HepG2 (cell line): Measurements from ENCODE around the gene ARHGAP4. TPM values are rescaled to one million over a fixed set of nuclear protein-coding genes. Genes with fewer than 3 reads are reported as not detected.
A peak's percentile ranks its signal among the peaks of the same experiment; 100 is the strongest.

Source experiments
- AGO2 ChIP-seq: fragments of 200-400 bp; formaldehyde crosslinking; optimal IDR thresholded peaks from 2 replicates; pipeline ENCODE3; 2017; ENCODE audit warnings: mild to moderate bottlenecking, low read depth, low read length, moderate library complexity
- BRD4 ChIP-seq: sonication (generic); formaldehyde crosslinking; IDR thresholded peaks from 2 replicates; pipeline ENCODE4 v1.4.0; 2020; ENCODE audit warnings: missing genetic modification reagents
- FOXA3 ChIP-seq: IDR thresholded peaks from 2 replicates; pipeline ENCODE4 v1.6.1; 2016; ENCODE audit warnings: missing genetic modification reagents, missing compliant biosample characterization
- HMGA1 ChIP-seq: sonication (generic); formaldehyde crosslinking; conservative IDR thresholded peaks from 2 replicates; pipeline ENCODE4 v1.4.0; 2020; ENCODE audit warnings: missing genetic modification reagents
- MED1 ChIP-seq: sonication (generic); formaldehyde crosslinking; IDR thresholded peaks from 2 replicates; pipeline ENCODE4 v1.4.0; 2020; ENCODE audit warnings: missing genetic modification reagents
- RBM39 ChIP-seq: fragments of 200-400 bp; formaldehyde crosslinking; IDR thresholded peaks from one replicate; pipeline ENCODE4 v1.6.1; 2018; ENCODE audit warnings: antibody characterized with exemption, mild to moderate bottlenecking, low read depth, low read length; ENCODE audit not compliant: poor library complexity, severe bottlenecking
- SP2 ChIP-seq: sonication (generic); formaldehyde crosslinking; IDR thresholded peaks from 2 replicates; pipeline ENCODE4 v1.5.1; 2020; ENCODE audit warnings: mild to moderate bottlenecking, missing genetic modification reagents
- SP4 ChIP-seq: sonication (generic); formaldehyde crosslinking; IDR thresholded peaks from 2 replicates; pipeline ENCODE4 v1.8.1; 2023; ENCODE audit warnings: mild to moderate bottlenecking, missing genetic modification reagents
- ZFP90 ChIP-seq: sonication (generic); formaldehyde crosslinking; IDR thresholded peaks from 2 replicates; pipeline ENCODE4 v1.8.0; 2022; ENCODE audit warnings: missing genetic modification reagents, mild to moderate bottlenecking, inconsistent platforms, borderline replicate concordance
- ZNF143 ChIP-seq: sonication (generic); formaldehyde crosslinking; IDR thresholded peaks from 2 replicates; pipeline ENCODE4 v1.4.0; 2020; ENCODE audit warnings: missing genetic modification reagents
- ZNF329 ChIP-seq: sonication (generic); formaldehyde crosslinking; IDR thresholded peaks from 2 replicates; pipeline ENCODE4 v1.9.0; 2021; ENCODE audit warnings: low read depth, mild to moderate bottlenecking, missing genetic modification reagents
- ZNF737 ChIP-seq: sonication (generic); formaldehyde crosslinking; IDR thresholded peaks from 2 replicates; pipeline ENCODE4 v1.5.0; 2020; ENCODE audit warnings: missing genetic modification reagents, mild to moderate bottlenecking, borderline replicate concordance
- ZSCAN20 ChIP-seq: sonication (generic); formaldehyde crosslinking; IDR thresholded peaks from 2 replicates; pipeline ENCODE4 v1.4.0; 2020; ENCODE audit warnings: missing genetic modification reagents, mild to moderate bottlenecking, borderline replicate concordance
- polyA plus RNA-seq, 8 experiments: library from polyadenylated mRNA; depleted of rRNA in 3 of 8; stranded (reverse) in 7 of 8; unstranded in 1 of 8; fragments of >200 nt; fragmentation: Illumina TruSeq in 4 of 8; extraction: Trizol in 4 of 8; gene quantifications; 2 replicates each; pipeline versions ENCODE4 v1.2.1 to v1.2.3, GENCODE V29; 2011 to 2016; ENCODE audit warnings: low read depth in 4 of 8, missing spikeins in 1 of 8, mixed read lengths in 1 of 8; ENCODE audit not compliant: insufficient read depth in 1 of 8
- total RNA-seq, 5 experiments: library from RNA; depleted of rRNA; stranded (reverse); fragments of >200 nt; fragmentation: Illumina TruSeq; extraction: Trizol; gene quantifications; 2 replicates each; pipeline ENCODE4 v1.2.3, GENCODE V29; 2016; ENCODE audit warnings: low read depth in 1 of 5
- TF ChIP-seq, protein P1 (sequence below): sonication (generic); formaldehyde crosslinking; IDR thresholded peaks from 2 replicates; pipeline ENCODE4 v1.5.0; 2020; ENCODE audit warnings: mild to moderate bottlenecking, missing genetic modification reagents, borderline replicate concordance
- TF ChIP-seq, protein P2 (sequence below): conservative IDR thresholded peaks from 2 replicates; pipeline ENCODE4 v1.6.1; 2018; ENCODE audit warnings: missing genetic modification reagents
- TF ChIP-seq, protein P3 (sequence below): sonication (generic); formaldehyde crosslinking; IDR thresholded peaks from 2 replicates; pipeline ENCODE4 v1.8.1; 2022; ENCODE audit warnings: low read depth, mild to moderate bottlenecking, missing genetic modification reagents

Gene ARHGAP4
- total and polyA plus RNA-seq, 2 of the 13 experiments (the other 11 are each of a cell fraction or from before 2014, with no cell fraction given), result 0.57 to 0.64 TPM

GRCh38 chrX:153971450-153972367 lies 45.6 kb upstream of the ARHGAP4 start, which contains the start of gene HCFC1 (continued):
- TF ChIP-seq, protein P1, sequence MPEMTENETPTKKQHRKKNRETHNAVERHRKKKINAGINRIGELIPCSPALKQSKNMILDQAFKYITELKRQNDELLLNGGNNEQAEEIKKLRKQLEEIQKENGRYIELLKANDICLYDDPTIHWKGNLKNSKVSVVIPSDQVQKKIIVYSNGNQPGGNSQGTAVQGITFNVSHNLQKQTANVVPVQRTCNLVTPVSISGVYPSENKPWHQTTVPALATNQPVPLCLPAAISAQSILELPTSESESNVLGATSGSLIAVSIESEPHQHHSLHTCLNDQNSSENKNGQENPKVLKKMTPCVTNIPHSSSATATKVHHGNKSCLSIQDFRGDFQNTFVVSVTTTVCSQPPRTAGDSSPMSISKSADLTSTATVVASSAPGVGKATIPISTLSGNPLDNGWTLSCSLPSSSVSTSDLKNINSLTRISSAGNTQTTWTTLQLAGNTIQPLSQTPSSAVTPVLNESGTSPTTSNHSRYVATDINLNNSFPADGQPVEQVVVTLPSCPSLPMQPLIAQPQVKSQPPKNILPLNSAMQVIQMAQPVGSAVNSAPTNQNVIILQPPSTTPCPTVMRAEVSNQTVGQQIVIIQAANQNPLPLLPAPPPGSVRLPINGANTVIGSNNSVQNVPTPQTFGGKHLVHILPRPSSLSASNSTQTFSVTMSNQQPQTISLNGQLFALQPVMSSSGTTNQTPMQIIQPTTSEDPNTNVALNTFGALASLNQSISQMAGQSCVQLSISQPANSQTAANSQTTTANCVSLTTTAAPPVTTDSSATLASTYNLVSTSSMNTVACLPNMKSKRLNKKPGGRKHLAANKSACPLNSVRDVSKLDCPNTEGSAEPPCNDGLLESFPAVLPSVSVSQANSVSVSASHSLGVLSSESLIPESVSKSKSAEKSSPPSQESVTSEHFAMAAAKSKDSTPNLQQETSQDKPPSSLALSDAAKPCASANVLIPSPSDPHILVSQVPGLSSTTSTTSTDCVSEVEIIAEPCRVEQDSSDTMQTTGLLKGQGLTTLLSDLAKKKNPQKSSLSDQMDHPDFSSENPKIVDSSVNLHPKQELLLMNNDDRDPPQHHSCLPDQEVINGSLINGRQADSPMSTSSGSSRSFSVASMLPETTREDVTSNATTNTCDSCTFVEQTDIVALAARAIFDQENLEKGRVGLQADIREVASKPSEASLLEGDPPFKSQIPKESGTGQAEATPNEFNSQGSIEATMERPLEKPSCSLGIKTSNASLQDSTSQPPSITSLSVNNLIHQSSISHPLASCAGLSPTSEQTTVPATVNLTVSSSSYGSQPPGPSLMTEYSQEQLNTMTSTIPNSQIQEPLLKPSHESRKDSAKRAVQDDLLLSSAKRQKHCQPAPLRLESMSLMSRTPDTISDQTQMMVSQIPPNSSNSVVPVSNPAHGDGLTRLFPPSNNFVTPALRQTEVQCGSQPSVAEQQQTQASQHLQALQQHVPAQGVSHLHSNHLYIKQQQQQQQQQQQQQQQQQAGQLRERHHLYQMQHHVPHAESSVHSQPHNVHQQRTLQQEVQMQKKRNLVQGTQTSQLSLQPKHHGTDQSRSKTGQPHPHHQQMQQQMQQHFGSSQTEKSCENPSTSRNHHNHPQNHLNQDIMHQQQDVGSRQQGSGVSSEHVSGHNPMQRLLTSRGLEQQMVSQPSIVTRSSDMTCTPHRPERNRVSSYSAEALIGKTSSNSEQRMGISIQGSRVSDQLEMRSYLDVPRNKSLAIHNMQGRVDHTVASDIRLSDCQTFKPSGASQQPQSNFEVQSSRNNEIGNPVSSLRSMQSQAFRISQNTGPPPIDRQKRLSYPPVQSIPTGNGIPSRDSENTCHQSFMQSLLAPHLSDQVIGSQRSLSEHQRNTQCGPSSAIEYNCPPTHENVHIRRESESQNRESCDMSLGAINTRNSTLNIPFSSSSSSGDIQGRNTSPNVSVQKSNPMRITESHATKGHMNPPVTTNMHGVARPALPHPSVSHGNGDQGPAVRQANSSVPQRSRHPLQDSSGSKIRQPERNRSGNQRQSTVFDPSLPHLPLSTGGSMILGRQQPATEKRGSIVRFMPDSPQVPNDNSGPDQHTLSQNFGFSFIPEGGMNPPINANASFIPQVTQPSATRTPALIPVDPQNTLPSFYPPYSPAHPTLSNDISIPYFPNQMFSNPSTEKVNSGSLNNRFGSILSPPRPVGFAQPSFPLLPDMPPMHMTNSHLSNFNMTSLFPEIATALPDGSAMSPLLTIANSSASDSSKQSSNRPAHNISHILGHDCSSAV, result no peak
- TF ChIP-seq ZNF329 (CRISPR knock-in tag), result 0 out of 2 replicates have a peak, but pooled peaks have one; percentile 42
- TF ChIP-seq, protein P2, sequence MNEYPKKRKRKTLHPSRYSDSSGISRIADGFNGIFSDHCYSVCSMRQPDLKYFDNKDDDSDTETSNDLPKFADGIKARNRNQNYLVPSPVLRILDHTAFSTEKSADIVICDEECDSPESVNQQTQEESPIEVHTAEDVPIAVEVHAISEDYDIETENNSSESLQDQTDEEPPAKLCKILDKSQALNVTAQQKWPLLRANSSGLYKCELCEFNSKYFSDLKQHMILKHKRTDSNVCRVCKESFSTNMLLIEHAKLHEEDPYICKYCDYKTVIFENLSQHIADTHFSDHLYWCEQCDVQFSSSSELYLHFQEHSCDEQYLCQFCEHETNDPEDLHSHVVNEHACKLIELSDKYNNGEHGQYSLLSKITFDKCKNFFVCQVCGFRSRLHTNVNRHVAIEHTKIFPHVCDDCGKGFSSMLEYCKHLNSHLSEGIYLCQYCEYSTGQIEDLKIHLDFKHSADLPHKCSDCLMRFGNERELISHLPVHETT (CRISPR knock-in tag), result no peak; the same call in 1 of the 2 replicates
- TF ChIP-seq AGO2, result peak; percentile 89
- TF ChIP-seq ZSCAN20 (CRISPR knock-in tag), result no peak
- TF ChIP-seq, protein P3, sequence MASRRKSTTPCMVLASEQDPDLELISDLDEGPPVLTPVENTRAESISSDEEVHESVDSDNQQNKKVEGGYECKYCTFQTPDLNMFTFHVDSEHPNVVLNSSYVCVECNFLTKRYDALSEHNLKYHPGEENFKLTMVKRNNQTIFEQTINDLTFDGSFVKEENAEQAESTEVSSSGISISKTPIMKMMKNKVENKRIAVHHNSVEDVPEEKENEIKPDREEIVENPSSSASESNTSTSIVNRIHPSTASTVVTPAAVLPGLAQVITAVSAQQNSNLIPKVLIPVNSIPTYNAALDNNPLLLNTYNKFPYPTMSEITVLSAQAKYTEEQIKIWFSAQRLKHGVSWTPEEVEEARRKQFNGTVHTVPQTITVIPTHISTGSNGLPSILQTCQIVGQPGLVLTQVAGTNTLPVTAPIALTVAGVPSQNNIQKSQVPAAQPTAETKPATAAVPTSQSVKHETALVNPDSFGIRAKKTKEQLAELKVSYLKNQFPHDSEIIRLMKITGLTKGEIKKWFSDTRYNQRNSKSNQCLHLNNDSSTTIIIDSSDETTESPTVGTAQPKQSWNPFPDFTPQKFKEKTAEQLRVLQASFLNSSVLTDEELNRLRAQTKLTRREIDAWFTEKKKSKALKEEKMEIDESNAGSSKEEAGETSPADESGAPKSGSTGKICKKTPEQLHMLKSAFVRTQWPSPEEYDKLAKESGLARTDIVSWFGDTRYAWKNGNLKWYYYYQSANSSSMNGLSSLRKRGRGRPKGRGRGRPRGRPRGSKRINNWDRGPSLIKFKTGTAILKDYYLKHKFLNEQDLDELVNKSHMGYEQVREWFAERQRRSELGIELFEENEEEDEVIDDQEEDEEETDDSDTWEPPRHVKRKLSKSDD (CRISPR knock-in tag), result peak; percentile 95
- peak; percentile 11; the same call in 1 of the 2 replicates for TF ChIP-seq ZNF143 (CRISPR knock-in tag)
- peak; percentile 29 for TF ChIP-seq RBM39
- no peak for TF ChIP-seq HMGA1
- TF ChIP-seq ZFP90 (CRISPR knock-in tag), result no peak
- peak; percentile 31; the same call in 1 of the 2 replicates for TF ChIP-seq MED1 (CRISPR knock-in tag)
- peak; percentile 38; the same call in 1 of the 2 replicates for TF ChIP-seq SP4 (CRISPR knock-in tag)
- TF ChIP-seq SP2 (CRISPR knock-in tag), result peak; percentile 46; the same call in 1 of the 2 replicates
- TF ChIP-seq ZNF737 (CRISPR knock-in tag), result 0 out of 2 replicates have a peak, but pooled peaks have one; percentile 41
- 0 out of 2 replicates have a peak, but pooled peaks have one; percentile 14 for TF ChIP-seq FOXA3 (CRISPR knock-in tag)
- peak; percentile 55; the same call in 1 of the 2 replicates for TF ChIP-seq BRD4 (CRISPR knock-in tag)
